ENCODE results near the gene LILRA5. TPM values are rescaled to one million over a fixed set of nuclear protein-coding genes. Genes with fewer than 3 reads are reported as not detected.
"Not testable (repeated sequence)": the region's sequence is repeated elsewhere in the genome, so short reads cannot be mapped to it uniquely, and the experiment has no call there.

Gene LILRA5
- total RNA-seq, 2 donors from 2014 or later, result 1.2 TPM; not detected in 1

DNA sequence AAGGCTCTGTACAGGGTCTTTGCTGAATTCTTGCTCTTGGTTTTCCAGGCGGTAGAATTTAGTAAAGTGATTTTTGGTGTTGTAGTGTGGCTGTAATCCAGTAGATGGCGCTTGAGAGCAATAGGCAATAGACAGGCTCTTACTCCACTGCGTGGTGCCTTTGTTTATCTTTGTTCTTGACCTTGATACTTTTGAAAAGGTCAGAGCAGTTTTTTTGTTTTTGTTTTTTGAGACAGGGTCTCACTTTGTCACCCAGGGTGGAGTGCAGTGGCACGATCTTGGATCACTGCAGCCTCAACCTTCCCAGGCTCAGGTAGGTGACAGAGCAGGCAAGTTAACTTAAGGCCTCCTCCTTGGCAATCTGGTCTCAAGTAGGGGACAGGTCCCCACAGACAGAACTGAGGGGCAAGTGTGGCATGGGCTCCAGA, 12.2 kb upstream of the LILRA5 start:
- Histone ChIP-seq H3K4me3 (no peak overlapping the region), H3K4me1 (replicated peaks) (no peaks in the 10 kb centered on the region), H3K36me3 (no peaks in the 10 kb centered on the region), H3K27ac (no peak overlapping the region), H3K9me3 (no peaks in the 10 kb centered on the region), H3K27me3 (replicated peaks; ENCODE audit: insufficient read depth) (no peaks in the 10 kb centered on the region)
- DNase-seq (ENCODE audit: low spot score), result no peak
- intact Hi-C loops (cut with DNase I), result no loop called here
- TF ChIP-seq POLR2A (IDR thresholded peaks at IDR 0.05) (no peak), POLR2AphosphoS5 (IDR thresholded peaks at IDR 0.05) (no peak), CTCF (IDR thresholded peaks at IDR 0.05) (peak in 3 of 4 experiments; percentile 56 to 68 (median 57))
- 5% methylated on average over 4 of the region's 4 CpGs for WGBS

GRCh38 chr19:54324071-54324470, 11.1 kb upstream of the LILRA5 start:
- Histone ChIP-seq H3K27ac (no peak overlapping the region), H3K36me3 (no peaks in the 10 kb centered on the region), H3K27me3 (replicated peaks; ENCODE audit: insufficient read depth) (no peaks in the 10 kb centered on the region), H3K4me3 (no peak overlapping the region), H3K4me1 (replicated peaks) (no peaks in the 10 kb centered on the region), H3K9me3 (no peaks in the 10 kb centered on the region)
- WGBS, result 17% methylated on average over 3 of the region's 3 CpGs
- TF ChIP-seq POLR2AphosphoS5 (IDR thresholded peaks at IDR 0.05), result no peak
- TF ChIP-seq POLR2A (IDR thresholded peaks at IDR 0.05), result no peak
- TF ChIP-seq CTCF (IDR thresholded peaks at IDR 0.05), result no peak
- no peak for DNase-seq (ENCODE audit: low spot score)
- intact Hi-C loops (cut with DNase I), result no loop called here

- H3K27me3 ChIP-seq (replicated peaks; ENCODE audit: insufficient read depth); H3K36me3 ChIP-seq; H3K4me1 ChIP-seq (replicated peaks); H3K4me3 ChIP-seq; H3K27ac ChIP-seq; intact Hi-C loops (cut with DNase I); DNase-seq (ENCODE audit: low spot score); H3K9me3 ChIP-seq: not testable (repeated sequence)
- no CpG with 5 or more reads among the region's 13 CpGs for WGBS
Measured at GRCh38 chr19:54322934-54323333, 10.0 kb upstream of the LILRA5 start.

GRCh38 chr19:54322295-54322694, 9.3 kb upstream of the LILRA5 start:
- H3K27me3 ChIP-seq (replicated peaks; ENCODE audit: insufficient read depth); H3K36me3 ChIP-seq; DNase-seq (ENCODE audit: low spot score); H3K9me3 ChIP-seq; intact Hi-C loops (cut with DNase I); H3K4me3 ChIP-seq; H3K27ac ChIP-seq; H3K4me1 ChIP-seq (replicated peaks): not testable (repeated sequence)
- 89% methylated on average over 12 of the region's 13 CpGs for WGBS

DNA sequence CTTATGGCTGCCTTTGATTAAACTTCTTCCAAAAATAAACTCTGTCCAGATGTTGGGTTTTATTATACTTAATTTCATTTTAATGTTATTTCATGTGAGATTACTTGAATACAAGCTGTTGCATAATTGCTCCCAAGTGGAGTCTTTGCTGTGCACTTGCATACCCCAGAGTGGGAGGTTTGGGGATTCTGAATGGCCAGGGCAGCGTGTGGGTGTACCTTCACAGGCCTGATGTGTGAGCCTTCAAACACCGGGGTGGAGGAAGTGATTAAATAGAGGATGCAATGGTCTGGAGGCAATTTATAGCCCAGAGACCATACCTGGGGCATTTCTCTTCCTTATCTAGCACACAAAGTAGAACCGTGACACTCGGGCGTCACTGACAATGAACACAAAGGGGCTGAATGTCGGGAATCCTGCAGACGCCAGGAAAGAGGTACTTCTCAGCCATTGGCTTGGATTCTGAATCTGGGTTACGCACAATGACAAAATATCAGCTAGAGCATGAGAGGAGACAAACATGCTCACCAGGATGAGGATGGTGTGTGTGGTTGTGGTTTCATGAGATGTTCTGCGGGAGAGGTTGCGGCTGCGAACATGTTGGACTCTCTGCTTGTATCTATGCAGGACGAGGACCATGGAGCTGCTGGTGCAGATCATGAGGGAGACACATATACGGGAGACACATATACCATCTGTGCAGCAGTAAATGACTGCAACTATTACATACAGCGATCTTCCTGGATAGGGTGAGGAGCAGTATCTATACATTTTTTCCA, 7.1 kb upstream of the LILRA5 start:
- intact Hi-C loops (cut with DNase I), result no loop called here
- no peak overlapping the region for H3K27ac ChIP-seq
- no peaks in the 10 kb centered on the region for H3K36me3 ChIP-seq
- H3K4me1 ChIP-seq (replicated peaks), result no peaks in the 10 kb centered on the region
- H3K27me3 ChIP-seq (replicated peaks; ENCODE audit: insufficient read depth), result no peaks in the 10 kb centered on the region
- DNase-seq (ENCODE audit: low spot score), result no peak
- H3K9me3 ChIP-seq, result no peaks in the 10 kb centered on the region
- H3K4me3 ChIP-seq, result no peak overlapping the region
- WGBS, result 82% methylated on average over 14 of the region's 14 CpGs
- no peak for TF ChIP-seq POLR2A (IDR thresholded peaks at IDR 0.05)
- no peak for TF ChIP-seq CTCF (IDR thresholded peaks at IDR 0.05)
- TF ChIP-seq POLR2AphosphoS5 (IDR thresholded peaks at IDR 0.05), result no peak

DNA sequence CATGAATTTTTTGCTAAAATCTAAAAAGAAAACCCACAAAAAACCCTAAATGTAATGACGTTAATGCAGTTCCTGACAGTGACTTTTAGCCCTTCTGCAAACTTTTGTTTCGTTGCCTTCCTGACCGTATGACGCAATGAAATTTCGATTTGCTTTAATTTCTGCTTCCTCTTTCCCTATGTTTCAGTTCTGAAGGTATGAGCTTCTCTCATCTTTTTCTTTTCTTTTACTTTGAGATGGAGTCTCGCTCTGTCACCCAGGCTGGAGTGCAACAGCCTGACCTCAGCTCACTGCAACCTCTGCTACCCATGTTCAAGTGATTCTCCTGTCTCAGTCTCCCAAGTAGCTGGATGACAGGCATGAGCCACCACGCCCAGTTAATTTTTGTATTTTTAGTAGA, 6.1 kb upstream of the LILRA5 start:
- Histone ChIP-seq H3K27ac (no peak overlapping the region), H3K36me3 (no peaks in the 10 kb centered on the region), H3K9me3 (no peaks in the 10 kb centered on the region), H3K27me3 (replicated peaks; ENCODE audit: insufficient read depth) (no peaks in the 10 kb centered on the region), H3K4me1 (replicated peaks) (no peaks in the 10 kb centered on the region), H3K4me3 (no peak overlapping the region)
- no peak for DNase-seq (ENCODE audit: low spot score)
- no peak for TF ChIP-seq CTCF (IDR thresholded peaks at IDR 0.05)
- no peak for TF ChIP-seq POLR2A (IDR thresholded peaks at IDR 0.05)
- no peak for TF ChIP-seq POLR2AphosphoS5 (IDR thresholded peaks at IDR 0.05)
- intact Hi-C loops (cut with DNase I), result no loop called here
- WGBS, result 71% methylated on average over 7 of the region's 7 CpGs
